Glutamatergic neuron (in vitro differentiated cells): ENCODE data around the gene DHRS7C. TPM values are rescaled to one million over a fixed set of nuclear protein-coding genes. Genes with fewer than 3 reads are reported as not detected.
A peak's percentile ranks its signal among the peaks of the same experiment; 100 is the strongest.

Experiments used
- DNase-seq: peaks from one replicate; pipeline ENCODE4 v3.0.0; 2022
- H3K27ac Mint-ChIP-seq: one replicate; pipeline ENCODE4 v1.8.0; 2020; ENCODE audit warnings: mild to moderate bottlenecking, mixed read lengths, inconsistent platforms; ENCODE audit not compliant: unreplicated experiment
- H3K27me3 Mint-ChIP-seq: one replicate; pipeline ENCODE4 v1.8.0; 2020; ENCODE audit warnings: mild to moderate bottlenecking, moderate library complexity, mixed read lengths, inconsistent platforms; ENCODE audit not compliant: unreplicated experiment
- H3K36me3 Mint-ChIP-seq: one replicate; pipeline ENCODE4 v1.8.0; 2020; ENCODE audit warnings: mild to moderate bottlenecking, mixed read lengths, inconsistent platforms; ENCODE audit not compliant: unreplicated experiment
- H3K4me1 Mint-ChIP-seq: one replicate; pipeline ENCODE4 v1.8.0; 2020; ENCODE audit warnings: mild to moderate bottlenecking, low read depth, mixed read lengths, inconsistent platforms; ENCODE audit not compliant: unreplicated experiment
- H3K4me3 Mint-ChIP-seq: one replicate; pipeline ENCODE4 v1.8.0; 2020; ENCODE audit warnings: mild to moderate bottlenecking, mixed read lengths, inconsistent platforms; ENCODE audit not compliant: unreplicated experiment
- H3K9me3 Mint-ChIP-seq: one replicate; pipeline ENCODE4 v1.8.0; 2020; ENCODE audit warnings: mild to moderate bottlenecking, moderate library complexity, mixed read lengths, inconsistent platforms; ENCODE audit not compliant: unreplicated experiment
- CTCF ChIP-seq: fragments of 200-600 bp; sonication (generic); IDR thresholded peaks from one replicate; pipeline ENCODE4 v1.5.0; 2021; ENCODE audit not compliant: partially characterized antibody, unreplicated experiment
- total RNA-seq: library from RNA; stranded (reverse); fragmentation: NEBNext Ultra II Directional; extraction: Animal tissue kit (Norgen Biotek cat#: 25700); gene quantifications from one replicate; pipeline ENCODE4 v1.2.1, GENCODE V29; 2021; ENCODE audit not compliant: unreplicated experiment

Gene DHRS7C
- total RNA-seq, 1 donor from 2014 or later, result not detected

- Mint-ChIP-seq H3K9me3 (peaks cover 4% of the 10 kb centered on the region), H3K4me1 (no peaks in the 10 kb centered on the region), H3K27me3 (peaks cover 9% of the 10 kb centered on the region), H3K36me3 (no peaks in the 10 kb centered on the region), H3K27ac (no peak overlapping the region), H3K4me3 (no peak overlapping the region)
- peak; percentile 52 for DNase-seq
- no peak for TF ChIP-seq CTCF
These were observed 25.7 kb upstream of the DHRS7C start for GRCh38 chr17:9817086-9817485.

- no peak overlapping the region for H3K27ac Mint-ChIP-seq
- H3K27me3 Mint-ChIP-seq, result peaks cover 7% of the 10 kb centered on the region
- H3K4me3 Mint-ChIP-seq, result no peak overlapping the region
- no peaks in the 10 kb centered on the region for H3K4me1 Mint-ChIP-seq
- H3K9me3 Mint-ChIP-seq, result peaks cover 4% of the 10 kb centered on the region
- no peak for DNase-seq
- TF ChIP-seq CTCF, result no peak
- no peaks in the 10 kb centered on the region for H3K36me3 Mint-ChIP-seq
These were observed 25.1 kb upstream of the DHRS7C start for GRCh38 chr17:9816472-9816871.

- Mint-ChIP-seq H3K27me3 (peaks cover 9% of the 10 kb centered on the region), H3K4me1 (no peaks in the 10 kb centered on the region), H3K4me3 (no peak overlapping the region), H3K36me3 (no peaks in the 10 kb centered on the region), H3K9me3 (peaks cover 6% of the 10 kb centered on the region), H3K27ac (no peak overlapping the region)
- no peak for TF ChIP-seq CTCF
- no peak for DNase-seq
These were observed 23.0 kb upstream of the DHRS7C start for GRCh38 chr17:9814337-9814945.

- Mint-ChIP-seq H3K4me3 (no peak overlapping the region), H3K9me3 (peaks cover 6% of the 10 kb centered on the region), H3K36me3 (no peaks in the 10 kb centered on the region), H3K4me1 (no peaks in the 10 kb centered on the region), H3K27ac (no peak overlapping the region), H3K27me3 (peaks cover 9% of the 10 kb centered on the region)
- TF ChIP-seq CTCF, result no peak
- DNase-seq, result no peak
These were observed 21.8 kb upstream of the DHRS7C start for GRCh38 chr17:9813166-9813565.

GRCh38 chr17:9811537-9811936 is 20.1 kb upstream of the DHRS7C start:
- Mint-ChIP-seq H3K4me3 (no peak overlapping the region), H3K9me3 (peaks cover 2% of the 10 kb centered on the region), H3K36me3 (no peaks in the 10 kb centered on the region), H3K27me3 (peaks cover 4% of the 10 kb centered on the region), H3K27ac (no peak overlapping the region), H3K4me1 (no peaks in the 10 kb centered on the region)
- DNase-seq, result no peak
- TF ChIP-seq CTCF, result no peak
